ENCODE measurements around the gene FIG4.

GRCh38 chr6:109678240-109678639 lies 12.9 kb upstream of the FIG4 start:
- TF ChIP-seq CTCF (conservative IDR thresholded peaks at IDR 0.05; ENCODE audit: low read depth, low read length) = no peak
- no peak for TF ChIP-seq EZH2 (IDR thresholded peaks at IDR 0.05; ENCODE audit: low read length, unreplicated experiment)
- no peak for TF ChIP-seq EZH2phosphoT487 (IDR thresholded peaks at IDR 0.05; ENCODE audit: borderline replicate concordance, low read length)

Measured in PC-3 (cell line).